HFF-Myc (cell line): ENCODE results near the gene OR5H2.

Experiments
- DNase-seq: peaks from one replicate; pipeline ENCODE4 v3.0.0-alpha.2; 2011; ENCODE audit warnings: low read depth; ENCODE audit errors: extremely low read depth
- H3K4me3 ChIP-seq: replicated peaks from 2 replicates; pipeline ENCODE4 v1.5.1; 2011; ENCODE audit warnings: low read depth, mild to moderate bottlenecking, control low read depth, low read length
- CTCF ChIP-seq: IDR thresholded peaks from 2 replicates; pipeline ENCODE4 v1.5.1; 2012; ENCODE audit warnings: mild to moderate bottlenecking, low read depth, low read length, control low read depth; ENCODE audit errors: missing control alignments

OR5H2 gene

GRCh38 chr3:98329392-98330124 lies 47.3 kb downstream of the OR5H2 start:
- DNase-seq: peak; percentile 21

GRCh38 chr3:98331329-98331728 lies 49.0 kb downstream of the OR5H2 start:
- H3K4me3 ChIP-seq: no peak overlapping the region
- no peak for TF ChIP-seq CTCF
- DNase-seq: no peak

More at GRCh38 chr3:98329392-98330124, 47.3 kb downstream of the OR5H2 start:
- TF ChIP-seq CTCF: peak; percentile 70
- H3K4me3 ChIP-seq: no peak overlapping the region
